Effector memory CD4-positive, alpha-beta T cell (primary cell): ENCODE data around the gene NTPCR.

Experiments
- DNase-seq, 3 donors: peaks; one replicate each; pipeline ENCODE4 v3.0.0-alpha.2; 2020
- H3K27ac ChIP-seq: 2 replicates; pipeline ENCODE4 v1.7.0; 2013; ENCODE audit warnings: mild to moderate bottlenecking, low read length, moderate library complexity; ENCODE audit not compliant: insufficient read depth, poor library complexity, severe bottlenecking
- H3K27me3 ChIP-seq: replicated peaks from 2 replicates; pipeline ENCODE4 v1.7.0; 2013; ENCODE audit warnings: mild to moderate bottlenecking, low read length; ENCODE audit not compliant: insufficient read depth, control insufficient read depth, poor library complexity, severe bottlenecking
- H3K36me3 ChIP-seq: 2 replicates; pipeline ENCODE4 v1.7.0; 2013; ENCODE audit warnings: mild to moderate bottlenecking, low read length, moderate library complexity; ENCODE audit not compliant: control insufficient read depth, insufficient read depth
- H3K4me1 ChIP-seq: 2 replicates; pipeline ENCODE4 v1.7.0; 2013; ENCODE audit warnings: low read length, mild to moderate bottlenecking; ENCODE audit not compliant: control insufficient read depth, insufficient read depth, poor library complexity, severe bottlenecking
- H3K4me3 ChIP-seq: 2 replicates; pipeline ENCODE4 v1.7.0; 2013; ENCODE audit warnings: low read length, low read depth, mild to moderate bottlenecking; ENCODE audit not compliant: insufficient read depth, poor library complexity, severe bottlenecking
- H3K9me3 ChIP-seq: 2 replicates; pipeline ENCODE4 v1.7.0; 2013; ENCODE audit warnings: mild to moderate bottlenecking, low read length, moderate library complexity; ENCODE audit not compliant: control insufficient read depth

The NTPCR gene

DNA sequence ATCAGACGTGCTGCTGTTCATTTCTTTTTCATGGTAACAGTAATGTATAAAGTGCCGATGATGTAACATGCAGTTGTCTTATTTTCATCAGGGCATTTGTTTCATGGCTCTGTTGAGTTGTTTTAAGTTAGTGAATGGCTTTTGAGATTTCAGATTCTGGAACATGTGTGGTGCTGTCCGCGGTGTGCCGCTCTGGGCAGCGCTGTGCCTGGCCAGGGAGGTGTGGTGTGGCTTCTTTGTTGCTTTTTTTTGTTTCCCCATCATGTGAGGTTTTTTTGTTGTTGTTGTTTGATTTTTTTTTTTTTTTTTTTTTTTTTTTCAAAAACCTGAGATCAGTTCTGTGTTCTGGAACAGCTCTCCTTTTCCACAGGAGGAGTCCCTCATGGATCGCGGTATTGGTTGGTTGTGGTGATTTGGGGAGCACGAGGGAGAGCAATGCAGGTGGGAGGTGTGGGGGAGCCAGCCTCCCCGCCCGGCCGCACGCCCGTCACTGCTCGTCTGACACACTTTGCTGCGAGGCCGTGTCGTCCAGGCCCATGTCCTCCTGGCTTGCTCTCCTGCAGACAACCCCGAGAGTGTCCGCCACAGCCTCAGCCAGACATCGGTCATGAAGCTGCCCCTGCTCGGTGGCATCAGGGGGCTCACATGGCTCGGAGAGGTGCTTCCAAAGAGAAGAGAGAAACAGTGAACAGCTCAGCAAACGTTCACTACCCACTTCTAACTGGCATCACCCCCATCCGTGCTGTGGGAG is 33.6 kb downstream of the NTPCR start:
- H3K27me3 ChIP-seq = no peaks in the 10 kb centered on the region
- DNase-seq = no peak
- peaks cover 20% of the 10 kb centered on the region for H3K36me3 ChIP-seq
- no peak overlapping the region for H3K4me3 ChIP-seq
- no peaks in the 10 kb centered on the region for H3K9me3 ChIP-seq
- no peak overlapping the region for H3K27ac ChIP-seq
- H3K4me1 ChIP-seq = no peaks in the 10 kb centered on the region

DNA sequence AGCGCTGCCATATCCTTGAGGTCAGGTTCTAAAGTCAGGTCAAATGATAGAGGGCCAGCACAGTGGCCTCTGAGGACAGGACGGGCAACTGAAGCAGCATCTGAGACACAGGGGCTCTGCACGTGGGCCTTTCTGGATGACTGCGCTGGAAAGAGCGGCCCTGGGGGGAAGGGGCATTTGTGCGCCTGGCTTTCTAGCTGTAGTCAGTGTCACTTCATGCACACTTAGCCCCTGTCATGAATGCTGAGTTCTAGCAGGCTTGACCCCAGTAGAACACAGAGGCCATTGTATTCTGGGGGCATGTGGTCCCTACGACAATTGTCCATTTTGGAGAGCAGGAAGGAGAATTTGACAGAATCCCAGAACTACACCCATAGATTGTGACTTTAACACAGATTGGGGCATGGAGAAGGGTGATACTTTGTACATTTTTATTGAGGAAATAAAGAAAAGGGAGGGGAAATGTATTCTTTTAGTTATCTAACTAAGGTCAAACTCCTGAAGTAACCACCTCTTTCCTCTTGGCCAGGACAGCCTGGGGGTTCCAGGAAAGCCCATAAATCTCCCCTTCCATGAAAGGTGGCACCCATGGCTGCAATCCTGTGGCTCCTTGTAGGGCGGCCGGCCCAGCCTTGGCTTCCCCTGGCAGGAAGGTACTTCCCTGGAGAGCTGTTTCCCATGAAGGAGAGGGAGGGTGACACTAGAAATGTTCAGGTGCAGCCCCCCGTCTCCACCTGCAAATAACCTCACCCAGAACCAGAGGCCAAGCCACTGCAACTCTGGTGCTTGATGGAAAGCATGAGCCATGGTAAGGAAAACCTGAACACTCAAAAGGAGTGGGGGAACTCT is 34.4 kb downstream of the NTPCR start:
- Histone ChIP-seq H3K27ac (no peak overlapping the region), H3K36me3 (peaks cover 20% of the 10 kb centered on the region), H3K27me3 (no peaks in the 10 kb centered on the region), H3K4me1 (no peaks in the 10 kb centered on the region), H3K9me3 (no peaks in the 10 kb centered on the region), H3K4me3 (no peak overlapping the region)
- DNase-seq = no peak

DNA sequence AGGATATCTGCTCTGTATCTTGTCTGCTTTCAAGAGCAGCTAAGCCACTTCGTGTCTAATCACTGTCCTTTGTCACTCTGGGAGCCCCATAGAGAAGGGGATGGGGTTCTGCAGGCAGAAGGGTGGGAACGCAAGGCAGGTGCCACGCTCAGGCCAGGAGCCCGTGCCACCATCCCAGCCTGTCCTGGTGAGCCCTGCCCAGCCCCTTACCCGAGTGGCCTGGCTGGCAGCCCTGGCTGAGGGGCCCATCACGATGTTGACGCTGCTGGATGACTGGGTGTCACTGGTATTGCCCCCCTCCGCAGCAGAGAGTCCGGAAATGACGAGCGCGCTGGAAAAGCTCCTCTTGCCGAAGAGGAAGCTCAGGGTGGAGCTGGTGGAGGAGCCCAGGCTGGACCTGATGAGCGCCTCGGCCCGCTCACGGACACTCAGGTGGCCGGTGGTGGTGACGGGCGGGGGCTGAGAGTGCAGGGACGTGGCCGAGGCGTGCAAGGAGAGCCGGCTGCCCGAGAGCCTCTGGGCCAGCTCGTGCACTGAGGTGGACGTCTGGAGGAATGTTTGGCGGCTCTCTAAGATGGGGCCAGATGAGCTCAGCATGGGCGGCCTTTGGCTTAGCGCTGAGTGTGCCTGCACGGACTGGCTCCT is 35.6 kb downstream of the NTPCR start:
- Histone ChIP-seq H3K27ac (no peak overlapping the region), H3K4me1 (no peaks in the 10 kb centered on the region), H3K4me3 (no peak overlapping the region), H3K36me3 (peaks cover 20% of the 10 kb centered on the region), H3K27me3 (no peaks in the 10 kb centered on the region), H3K9me3 (no peaks in the 10 kb centered on the region)
- no peak for DNase-seq

DNA sequence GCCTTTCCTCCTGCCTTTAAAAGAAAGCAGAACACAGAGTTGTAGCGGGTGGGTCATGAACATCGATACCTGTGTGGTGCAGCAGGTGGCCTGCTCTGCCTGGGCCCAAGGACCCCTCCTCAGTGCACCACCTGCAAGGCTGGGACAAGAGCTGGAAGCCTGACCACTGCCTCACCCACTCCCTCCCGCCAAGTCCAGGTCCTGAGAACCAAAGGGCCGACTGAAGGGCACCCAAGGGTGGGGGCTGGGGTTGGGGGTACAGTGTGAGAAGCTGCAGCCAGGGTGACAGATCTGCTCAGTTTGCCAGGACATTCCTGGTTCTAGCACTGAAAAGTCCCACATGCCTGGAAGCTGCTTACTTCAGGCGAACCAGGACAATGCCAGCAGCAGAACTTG is 36.1 kb downstream of the NTPCR start:
- H3K27me3 ChIP-seq = no peaks in the 10 kb centered on the region
- H3K4me3 ChIP-seq = no peak overlapping the region
- H3K27ac ChIP-seq = no peak overlapping the region
- no peaks in the 10 kb centered on the region for H3K9me3 ChIP-seq
- no peak for DNase-seq
- peaks cover 24% of the 10 kb centered on the region for H3K36me3 ChIP-seq
- H3K4me1 ChIP-seq = no peaks in the 10 kb centered on the region

DNA sequence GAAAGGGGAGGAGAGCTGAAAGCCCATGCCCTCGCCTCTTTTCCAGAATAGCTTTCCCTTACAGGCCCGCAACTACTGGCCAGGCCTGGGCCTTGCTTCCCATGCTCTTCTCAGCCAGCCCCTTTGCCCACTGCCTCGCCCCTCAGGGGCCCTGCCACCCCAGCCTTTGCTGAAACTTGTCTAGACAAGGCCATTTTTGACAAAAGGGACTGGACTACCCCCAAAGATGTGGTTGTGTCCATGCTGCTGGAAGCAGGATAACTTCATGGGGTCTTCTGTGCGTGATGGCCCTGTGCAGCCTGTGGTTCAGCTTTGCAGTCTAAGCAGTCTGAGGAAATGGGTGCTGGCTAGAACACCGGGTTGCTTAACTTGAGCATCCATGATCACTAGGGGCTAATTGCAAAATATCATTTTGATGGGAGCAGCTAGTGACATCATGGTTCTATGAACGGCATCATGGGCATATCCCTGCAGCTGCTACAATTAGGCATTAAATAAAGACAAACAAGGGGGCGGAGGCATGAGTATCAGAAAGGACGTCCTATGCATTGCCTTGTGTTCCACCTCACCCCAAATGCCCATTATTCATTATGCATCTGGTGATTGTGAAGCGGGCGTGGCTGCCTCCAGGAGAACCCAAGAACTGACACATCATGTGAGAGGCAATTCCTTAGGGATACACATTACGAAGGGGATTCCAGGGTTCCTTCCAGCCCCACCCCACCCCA is 36.8 kb downstream of the NTPCR start:
- peaks cover 30% of the 10 kb centered on the region for H3K36me3 ChIP-seq
- no peaks in the 10 kb centered on the region for H3K27me3 ChIP-seq
- no peak overlapping the region for H3K4me3 ChIP-seq
- H3K4me1 ChIP-seq = no peaks in the 10 kb centered on the region
- no peak for DNase-seq
- no peaks in the 10 kb centered on the region for H3K9me3 ChIP-seq
- no peak overlapping the region for H3K27ac ChIP-seq

DNA sequence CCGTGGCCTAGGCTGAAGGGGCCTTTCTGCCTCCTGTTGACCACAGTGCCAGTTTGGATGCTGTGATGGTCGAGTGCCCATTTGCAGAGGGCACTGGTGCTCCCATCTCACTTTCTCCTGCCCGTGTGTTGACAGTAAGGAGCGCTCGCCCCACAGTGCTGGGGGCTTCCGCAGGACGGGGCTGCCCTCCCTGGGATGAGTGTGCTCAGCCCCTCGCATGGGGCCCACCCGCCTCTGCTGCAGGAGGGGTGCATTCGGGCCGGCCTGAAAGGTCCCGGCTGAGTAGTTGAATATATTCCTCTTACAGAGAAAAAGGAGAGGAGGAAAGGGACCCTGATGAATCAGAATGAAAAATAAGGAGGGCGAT is 37.3 kb downstream of the NTPCR start:
- H3K36me3 ChIP-seq = peaks cover 30% of the 10 kb centered on the region
- DNase-seq = no peak
- no peaks in the 10 kb centered on the region for H3K27me3 ChIP-seq
- no peaks in the 10 kb centered on the region for H3K4me1 ChIP-seq
- no peak overlapping the region for H3K4me3 ChIP-seq
- H3K27ac ChIP-seq = no peak overlapping the region
- H3K9me3 ChIP-seq = no peaks in the 10 kb centered on the region

DNA sequence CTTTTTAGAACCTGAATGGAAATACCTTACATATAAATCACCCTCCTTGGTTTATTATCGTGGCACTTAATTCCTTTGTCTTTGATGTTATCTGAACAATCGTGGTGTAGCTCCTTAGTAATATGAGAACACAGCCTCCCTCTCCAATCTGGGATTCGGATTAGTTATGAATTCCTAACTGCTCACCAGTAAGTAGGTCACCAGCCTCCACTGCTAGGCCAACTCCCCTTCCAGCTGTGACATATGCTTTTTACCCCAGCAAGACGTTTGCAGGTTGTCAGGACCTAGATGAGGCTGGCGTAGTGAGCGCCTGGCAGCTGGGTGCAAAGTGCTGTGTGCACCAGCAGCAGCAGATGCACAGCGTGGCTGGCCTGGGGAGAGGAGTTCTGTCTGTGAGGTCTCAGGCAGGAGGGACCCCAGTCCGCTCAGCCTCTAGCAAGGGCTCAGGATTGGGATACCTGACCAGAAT is 38.2 kb downstream of the NTPCR start:
- H3K27me3 ChIP-seq = no peaks in the 10 kb centered on the region
- no peaks in the 10 kb centered on the region for H3K4me1 ChIP-seq
- no peak overlapping the region for H3K4me3 ChIP-seq
- no peak for DNase-seq
- no peak overlapping the region for H3K27ac ChIP-seq
- peaks cover 31% of the 10 kb centered on the region for H3K36me3 ChIP-seq
- no peaks in the 10 kb centered on the region for H3K9me3 ChIP-seq

DNA sequence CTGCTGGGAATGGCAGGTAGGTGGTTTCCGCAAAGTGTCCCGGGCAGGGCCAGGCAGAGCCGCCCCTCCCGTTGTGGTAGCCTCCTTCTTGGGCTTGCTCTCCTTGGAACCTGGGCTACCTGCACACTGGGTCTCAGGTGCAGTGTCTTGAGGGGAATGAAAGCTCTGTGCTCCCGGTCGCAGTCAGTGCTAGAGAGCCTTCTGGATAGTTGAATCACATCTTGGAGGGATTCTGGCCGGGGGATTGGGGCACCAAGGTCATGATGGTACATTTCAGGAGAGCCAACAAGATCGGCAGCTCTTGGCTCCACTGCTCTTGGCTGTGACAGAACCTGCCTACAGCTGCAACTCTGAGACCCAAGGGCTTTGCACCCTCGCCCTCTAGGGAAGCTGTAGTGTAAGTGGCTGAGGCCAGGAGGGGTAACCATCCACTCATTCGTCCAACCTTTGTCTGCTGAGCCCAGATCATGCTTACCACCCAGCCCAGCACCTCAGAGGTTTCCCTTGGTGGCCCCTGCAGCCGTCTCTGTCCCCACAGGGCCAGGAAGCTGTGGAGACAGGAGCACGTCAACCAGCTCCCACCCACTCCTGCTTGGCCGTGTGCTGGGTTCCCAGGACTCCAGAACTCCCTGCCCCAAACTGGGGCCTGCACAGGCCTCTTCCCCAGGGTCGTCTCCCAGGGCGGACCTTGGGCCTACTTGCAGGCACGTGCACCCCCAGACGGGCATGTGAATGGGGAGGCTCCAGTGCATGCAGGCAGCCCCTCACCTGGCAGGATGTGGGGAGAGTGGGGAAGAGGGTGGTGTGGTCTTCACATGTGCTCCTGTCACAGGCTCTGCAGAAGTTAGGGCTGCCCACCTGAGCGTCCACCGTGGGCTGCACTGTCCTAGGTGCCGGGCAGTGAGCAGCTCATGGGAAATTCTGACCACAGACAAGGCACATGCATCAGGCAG is 40.0 kb downstream of the NTPCR start:
- H3K9me3 ChIP-seq = no peaks in the 10 kb centered on the region
- H3K27ac ChIP-seq = no peak overlapping the region
- H3K27me3 ChIP-seq = no peaks in the 10 kb centered on the region
- H3K4me3 ChIP-seq = no peak overlapping the region
- H3K36me3 ChIP-seq = peaks cover 36% of the 10 kb centered on the region
- no peak for DNase-seq
- H3K4me1 ChIP-seq = no peaks in the 10 kb centered on the region

DNA sequence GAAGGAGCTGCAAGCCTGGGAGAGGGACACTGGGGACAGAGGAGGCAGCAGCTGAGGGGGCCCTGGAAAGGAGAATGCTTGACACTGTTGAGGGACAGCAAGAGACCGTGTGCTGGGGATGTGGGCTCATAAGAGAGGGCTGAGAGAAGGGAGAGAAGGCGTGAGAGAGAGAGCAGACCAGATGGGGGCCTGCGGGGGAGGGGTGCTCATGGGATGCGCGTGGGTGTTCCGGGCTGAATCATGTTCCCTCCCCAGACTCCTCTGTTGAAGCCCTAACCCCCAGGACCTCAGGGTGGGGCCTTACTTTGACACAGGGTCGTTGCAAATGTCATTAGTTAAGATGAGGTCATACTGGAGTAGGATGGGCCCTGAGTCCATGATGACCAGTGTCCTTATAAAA is 40.8 kb downstream of the NTPCR start:
- no peaks in the 10 kb centered on the region for H3K4me1 ChIP-seq
- no peak for DNase-seq
- no peak overlapping the region for H3K27ac ChIP-seq
- peaks cover 31% of the 10 kb centered on the region for H3K36me3 ChIP-seq
- no peaks in the 10 kb centered on the region for H3K27me3 ChIP-seq
- H3K9me3 ChIP-seq = no peaks in the 10 kb centered on the region
- H3K4me3 ChIP-seq = no peak overlapping the region
